Inflammatory macrophage treated with lipopolysaccharide for 4 hours (primary cell): ENCODE data around the gene PRICKLE4.
"Not testable (repeated sequence)": the region's sequence is repeated elsewhere in the genome, so short reads cannot be mapped to it uniquely, and the experiment has no call there.

Experiments used
- DNase-seq: peaks from one replicate; pipeline ENCODE4 v3.0.0-alpha.2; 2020

Gene PRICKLE4

GRCh38 chr6:41801380-41801779, 20.8 kb downstream of the PRICKLE4 start:
- peak; percentile 19 for DNase-seq

- no peak for DNase-seq
These were observed 25.5 kb downstream of the PRICKLE4 start for GRCh38 chr6:41805830-41806774.

GRCh38 chr6:41811095-41811494, 30.5 kb downstream of the PRICKLE4 start:
- DNase-seq: no peak

GRCh38 chr6:41811946-41812345, 31.4 kb downstream of the PRICKLE4 start:
- not testable (repeated sequence) for DNase-seq

- no peak for DNase-seq
These were observed 32.9 kb downstream of the PRICKLE4 start for GRCh38 chr6:41813469-41813868.

GRCh38 chr6:41813956-41814355, 33.4 kb downstream of the PRICKLE4 start:
- no peak for DNase-seq

GRCh38 chr6:41814629-41815028, 34.0 kb downstream of the PRICKLE4 start:
- DNase-seq: no peak

- DNase-seq: no peak
These were observed 35.0 kb downstream of the PRICKLE4 start for GRCh38 chr6:41815587-41815986.

GRCh38 chr6:41818271-41819054, 37.9 kb downstream of the PRICKLE4 start:
- peak; percentile 69 for DNase-seq

- DNase-seq: peak; percentile 66
These were observed 40.7 kb downstream of the PRICKLE4 start for GRCh38 chr6:41821266-41821665.

- DNase-seq: no peak
These were observed 41.4 kb downstream of the PRICKLE4 start for GRCh38 chr6:41822021-41822420.

GRCh38 chr6:41823178-41823577, 42.6 kb downstream of the PRICKLE4 start:
- DNase-seq: no peak

- peak; percentile 77 for DNase-seq
These were observed 44.3 kb downstream of the PRICKLE4 start for GRCh38 chr6:41824571-41825569.

GRCh38 chr6:41826343-41827022, 45.9 kb downstream of the PRICKLE4 start:
- DNase-seq: no peak

- DNase-seq: no peak
These were observed 51.7 kb downstream of the PRICKLE4 start for GRCh38 chr6:41832263-41832662.

GRCh38 chr6:41836022-41836659, 55.6 kb downstream of the PRICKLE4 start:
- DNase-seq: no peak

GRCh38 chr6:41836660-41837052, 56.1 kb downstream of the PRICKLE4 start:
- DNase-seq: no peak
